GM18499 (cell line): ENCODE measurements around the gene PHLDB1.
"Not testable (repeated sequence)": the region's sequence is repeated elsewhere in the genome, so short reads cannot be mapped to it uniquely, and the experiment has no call there.

Experiments used
- ATAC-seq: cut with Tn5 transposase; IDR thresholded peaks from one replicate; pipeline ENCODE4 v1.9.1; 2021; ENCODE audit warnings: moderate number of reproducible peaks; ENCODE audit not compliant: insufficient read depth, unreplicated experiment

PHLDB1 gene

GRCh38 chr11:118677977-118678376, 70.6 kb downstream of the PHLDB1 start:
- ATAC-seq = no peak

DNA sequence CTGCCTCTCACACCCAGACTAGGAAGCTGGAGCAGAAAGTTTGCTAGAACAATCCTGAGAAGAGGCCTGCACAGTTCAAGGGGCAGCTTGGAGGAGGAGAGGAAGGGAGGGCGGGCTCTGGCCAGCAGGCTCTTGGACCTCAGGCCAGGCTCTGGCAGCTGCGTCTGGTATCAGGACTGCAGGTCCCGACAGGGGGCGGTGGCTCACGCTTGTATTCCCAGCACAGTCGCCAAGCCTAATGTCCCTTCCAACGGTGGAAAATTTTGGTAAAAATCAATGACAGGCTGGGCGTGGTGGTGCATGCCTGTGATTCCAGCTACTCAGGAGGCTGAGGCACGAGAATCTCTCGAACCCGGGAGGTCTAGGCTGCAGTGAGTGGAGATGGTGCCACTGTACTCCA, 71.5 kb downstream of the PHLDB1 start:
- ATAC-seq = not testable (repeated sequence)

GRCh38 chr11:118679483-118679882, 72.1 kb downstream of the PHLDB1 start, which contains the start of gene TREH:
Gene TREH, minus strand, starts transcription at chr11:118679650. Its CDS starts 23 bp downstream, at chr11:118679627.
- ATAC-seq = no peak

DNA sequence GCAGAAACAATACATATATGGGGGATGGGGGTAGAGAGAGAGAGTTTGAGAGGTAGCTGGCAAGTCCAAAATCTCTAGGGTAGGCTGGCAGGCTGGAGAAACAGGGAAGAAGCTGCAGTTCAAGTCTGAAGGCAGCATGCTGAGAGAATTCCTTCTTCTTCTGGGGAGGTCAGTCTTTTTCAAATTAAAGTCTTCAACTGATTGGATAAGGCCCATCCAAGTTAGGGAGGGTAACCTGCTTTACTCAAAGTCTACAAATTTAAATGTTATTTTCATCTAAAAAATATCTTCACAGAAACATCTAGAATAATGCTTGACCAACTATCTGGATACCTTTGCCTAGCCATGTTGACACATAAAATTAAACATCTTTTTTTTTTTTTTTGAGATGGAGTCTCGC, 75.0 kb downstream of the PHLDB1 start:
- no peak for ATAC-seq

GRCh38 chr11:118682939-118683338, 75.5 kb downstream of the PHLDB1 start:
- ATAC-seq = not testable (repeated sequence)

GRCh38 chr11:118684187-118684586, 76.8 kb downstream of the PHLDB1 start:
- ATAC-seq = no peak

DNA sequence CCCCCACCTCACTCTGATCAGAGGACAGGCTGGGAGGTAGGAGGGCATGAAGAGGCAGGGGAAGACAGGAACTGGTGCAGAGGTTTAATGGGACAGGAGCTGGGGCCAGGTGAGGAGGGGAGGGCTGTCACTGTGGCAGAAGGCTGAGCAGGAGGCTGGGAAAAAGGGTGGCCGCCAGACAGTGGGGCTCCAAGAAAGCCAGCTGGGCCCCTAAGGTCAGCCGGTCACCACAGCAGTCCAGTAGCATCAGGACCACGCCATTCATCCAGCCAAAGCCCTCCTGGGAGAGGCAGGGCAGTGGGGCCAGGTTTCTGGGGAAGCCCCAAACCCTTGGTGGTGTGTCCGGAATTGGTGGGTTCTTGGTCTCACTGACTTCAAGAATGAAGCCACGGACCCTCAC, 80.5 kb downstream of the PHLDB1 start:
- ATAC-seq = no peak

DNA sequence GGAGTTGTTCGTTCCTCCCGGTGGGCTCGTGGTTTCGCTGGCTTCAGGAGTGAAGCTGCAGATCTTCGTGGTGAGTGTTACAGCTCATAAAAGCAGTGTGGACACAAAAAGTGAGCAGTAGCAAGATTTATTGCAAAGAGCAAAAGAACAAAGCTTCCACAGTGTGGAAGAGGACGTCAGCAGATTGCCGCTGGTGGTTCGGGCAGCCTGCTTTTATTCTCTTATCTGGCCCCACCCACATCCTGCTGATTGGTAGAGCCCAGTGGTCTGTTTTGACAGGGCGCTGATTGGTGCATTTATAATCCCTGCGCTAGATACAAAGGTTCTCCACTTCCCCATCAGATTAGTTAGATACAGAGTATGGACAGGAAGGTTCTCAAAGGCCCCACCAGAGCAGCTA, 80.9 kb downstream of the PHLDB1 start:
- not testable (repeated sequence) for ATAC-seq

- ATAC-seq = no peak
Measured at GRCh38 chr11:118688851-118689502, 81.6 kb downstream of the PHLDB1 start.

DNA sequence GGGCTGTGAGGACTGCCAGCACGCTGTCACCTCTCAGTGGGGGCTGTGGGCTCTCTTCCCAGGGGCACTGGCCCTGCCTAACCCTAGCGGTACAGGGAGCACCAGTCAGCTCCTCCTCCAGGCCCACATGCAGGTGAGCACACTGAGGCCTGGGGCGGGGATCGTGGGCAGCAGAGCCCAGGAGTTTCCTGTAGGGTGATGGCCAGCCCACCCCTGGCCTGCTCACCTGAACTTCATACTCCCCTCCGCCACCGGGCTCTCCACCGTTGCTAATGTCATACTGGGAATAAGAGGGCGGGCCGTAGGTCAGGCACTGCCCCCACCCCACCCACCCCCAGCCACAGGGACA, 82.1 kb downstream of the PHLDB1 start:
- ATAC-seq = no peak

DNA sequence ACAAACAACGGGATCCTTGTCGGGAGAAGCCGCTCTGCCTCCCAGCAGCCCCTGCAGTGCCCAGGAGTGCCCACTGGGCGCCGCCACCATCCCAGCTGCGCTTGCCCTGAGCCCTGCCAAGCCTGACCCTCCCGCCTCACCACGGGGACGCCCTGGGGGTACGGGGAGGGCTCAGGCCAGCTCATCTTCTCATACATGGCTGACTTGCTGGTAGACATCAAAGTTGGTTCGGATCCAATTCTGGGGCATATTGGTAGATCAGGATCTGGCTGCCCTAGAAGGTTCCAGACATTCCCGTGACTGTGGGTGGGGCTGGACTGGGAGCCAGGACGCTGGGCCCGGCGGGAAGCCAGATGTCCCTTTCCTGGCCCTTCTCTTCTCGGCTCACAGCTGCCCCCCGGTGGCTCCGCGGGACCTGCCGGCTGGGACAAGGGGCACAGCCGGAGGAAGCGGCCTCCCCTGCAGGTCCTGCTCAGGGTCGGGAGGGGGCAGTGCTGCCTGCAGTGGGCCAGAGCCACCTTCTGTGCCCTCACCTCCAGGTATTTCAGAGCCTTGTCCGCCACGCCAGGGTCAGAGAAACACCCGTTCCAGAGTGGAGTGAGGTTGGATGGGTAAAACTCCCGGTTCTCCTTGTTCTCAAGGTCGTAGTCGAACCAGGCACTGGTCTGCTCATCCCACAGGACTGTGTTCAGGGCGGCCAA, 82.6 kb downstream of the PHLDB1 start:
- ATAC-seq = no peak

DNA sequence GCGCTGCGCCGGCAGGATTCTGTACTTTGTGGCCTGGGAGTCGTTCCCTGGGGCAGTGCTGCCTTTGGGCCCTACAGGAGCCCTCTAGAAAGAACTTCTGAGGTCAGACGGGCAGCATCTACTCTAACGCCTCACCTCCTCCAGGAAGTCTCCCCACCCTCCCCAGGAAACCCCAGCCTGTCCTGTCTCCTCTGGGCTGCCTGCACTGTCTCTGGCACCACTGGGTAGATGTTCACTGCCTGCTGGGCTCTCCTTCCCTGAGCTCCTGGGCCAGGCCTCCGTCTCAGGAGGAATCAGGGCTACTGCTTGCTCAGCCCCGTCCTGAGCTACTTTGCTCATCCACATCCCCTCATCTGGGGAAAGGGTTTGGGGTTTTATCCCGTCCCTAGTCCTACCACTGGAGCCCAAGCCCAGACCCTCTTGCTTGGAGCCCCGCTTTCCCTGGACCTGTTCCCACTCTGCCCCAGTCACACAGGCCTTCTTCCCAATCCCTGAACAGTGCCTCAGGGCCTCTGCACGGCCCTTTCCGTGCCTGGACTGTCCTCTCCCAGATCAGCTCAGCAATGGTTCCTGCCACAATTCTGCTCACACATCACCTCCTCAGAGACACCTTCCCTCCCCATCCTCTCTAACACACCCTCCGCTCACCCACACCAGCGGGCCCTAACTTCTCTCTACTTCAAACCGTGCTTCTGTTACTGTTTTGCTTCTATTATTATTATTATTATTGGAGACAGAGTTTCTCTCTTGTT, 83.3 kb downstream of the PHLDB1 start:
- no peak for ATAC-seq

GRCh38 chr11:118691926-118692830, 84.8 kb downstream of the PHLDB1 start:
- ATAC-seq = no peak

DNA sequence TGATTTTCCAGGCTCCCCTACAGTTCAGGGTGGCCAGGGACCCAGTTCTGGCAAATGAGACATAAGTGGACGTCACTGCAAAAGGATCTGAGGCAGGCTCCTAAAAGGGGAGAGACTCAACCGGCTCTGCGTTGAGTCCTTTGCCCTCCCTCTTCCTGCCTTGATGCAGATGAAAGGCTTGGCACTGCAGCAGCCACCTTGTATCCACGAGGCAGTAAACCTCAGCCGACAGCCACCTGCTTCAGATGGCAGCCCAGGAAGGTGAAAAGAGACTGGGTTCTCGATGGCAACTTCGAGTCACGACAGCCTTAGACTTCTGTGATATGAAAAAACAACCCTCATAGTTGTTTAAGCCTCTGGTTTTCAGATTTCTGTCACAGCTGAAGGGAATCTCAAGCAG, 86.8 kb downstream of the PHLDB1 start:
- no peak for ATAC-seq

- ATAC-seq = no peak
Measured at GRCh38 chr11:118694771-118695170, 87.4 kb downstream of the PHLDB1 start.

DNA sequence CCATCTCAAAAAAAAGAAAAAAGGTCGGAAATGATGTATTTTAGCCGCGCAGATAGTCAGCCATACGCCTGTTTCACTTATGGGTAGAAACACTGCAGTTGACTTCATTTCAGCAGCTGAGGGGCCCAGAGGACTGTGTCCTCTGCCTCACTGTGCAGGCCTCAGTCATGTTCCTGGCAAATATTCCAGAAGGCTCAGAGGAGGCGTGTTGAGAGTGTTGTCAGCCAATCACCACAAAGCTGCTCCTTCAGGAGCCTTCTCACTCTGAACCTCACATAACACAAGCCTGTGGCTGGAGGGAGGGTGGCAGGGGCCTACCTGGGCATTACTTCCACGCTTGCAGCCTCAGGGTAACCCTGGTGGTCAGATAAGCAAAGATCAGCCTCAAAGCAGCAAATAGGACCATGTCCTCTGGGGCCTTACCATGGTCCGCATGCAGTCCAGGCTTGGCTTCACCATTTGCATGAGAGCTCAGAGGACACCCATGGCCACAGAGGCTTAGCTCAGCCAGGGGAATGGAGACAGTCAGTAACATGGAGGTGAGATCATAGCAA, 89.3 kb downstream of the PHLDB1 start:
- ATAC-seq = no peak

- no peak for ATAC-seq
Measured at GRCh38 chr11:118697346-118697745, 89.9 kb downstream of the PHLDB1 start.

- ATAC-seq = no peak
Measured at GRCh38 chr11:118699506-118700220, 92.2 kb downstream of the PHLDB1 start.

- ATAC-seq = no peak
Measured at GRCh38 chr11:118703563-118704106, 96.2 kb downstream of the PHLDB1 start.
